Measurements from ENCODE around the gene SIRT2.

- TF ChIP-seq CTCF (IDR thresholded peaks at IDR 0.05) = no peak
- TF ChIP-seq POLR2A (IDR thresholded peaks at IDR 0.05) = no peak
These were observed 8.7 kb downstream of the SIRT2 start for GRCh38 chr19:38890686-38891085.

Data from body of pancreas (tissue), 4 donors.